Stomach (tissue), 9 donors: Measurements from ENCODE around the gene GRIA1. TPM values are rescaled to one million over a fixed set of nuclear protein-coding genes. Genes with fewer than 3 reads are reported as not detected.
"Not testable (repeated sequence)": the region's sequence is repeated elsewhere in the genome, so short reads cannot be mapped to it uniquely, and the experiment has no call there.

Experiments used
- DNase-seq, 2 donors: peaks; one replicate each; pipeline versions ENCODE4 v3.0.0 to v3.0.0-alpha.2; 2013 to 2019
- H3K27ac ChIP-seq, 5 donors: fragments of 200-600 bp in 4 of 5; sonication (generic) in 4 of 5; one replicate each; pipeline ENCODE4 v1.5.1; 2013 to 2019; ENCODE audit warnings: mild to moderate bottlenecking in 1 of 5, moderate library complexity in 1 of 5
- H3K27me3 ChIP-seq, 3 donors: fragments of 200-600 bp; sonication (generic); one replicate each; pipeline ENCODE4 v1.5.1; 2017 to 2019; ENCODE audit warnings: mixed run types in 1 of 3
- H3K36me3 ChIP-seq, 4 donors: fragments of 200-600 bp; sonication (generic); 1 replicate in 3 of 4; 2 replicates in 1 of 4; pipeline ENCODE4 v1.5.1; 2016 to 2019
- H3K4me1 ChIP-seq, 4 donors: fragments of 200-600 bp; sonication (generic); one replicate each; pipeline ENCODE4 v1.5.1; 2016 to 2019
- H3K4me3 ChIP-seq, 4 donors: fragments of 200-600 bp; sonication (generic) in 3 of 4; one replicate each; pipeline ENCODE4 v1.5.1; 2016 to 2019; ENCODE audit warnings: mild to moderate bottlenecking in 1 of 4
- H3K9me3 ChIP-seq, 4 donors: fragments of 200-600 bp; sonication (generic); one replicate each; pipeline ENCODE4 v1.5.1; 2016 to 2019
- CTCF ChIP-seq, 7 experiments: fragments of 450-650 bp in 4 of 7; fragments of 200-600 bp in 3 of 7; sonication (generic) in 3 of 7; IDR thresholded peaks; one replicate each; pipeline ENCODE4 v1.5.1; 2016 to 2019; ENCODE audit warnings: antibody characterized with exemption in 7 of 7, control low read depth in 2 of 7, mild to moderate bottlenecking in 1 of 7
- EP300 ChIP-seq: sonication (generic); formaldehyde crosslinking; IDR thresholded peaks from one replicate; pipeline ENCODE4 v1.6.1; 2017; ENCODE audit warnings: antibody characterized with exemption
- POLR2A ChIP-seq, 4 donors: fragments of 450-650 bp; IDR thresholded peaks; one replicate each; pipeline ENCODE4 v1.6.1; 2016; ENCODE audit warnings: antibody characterized with exemption in 4 of 4, control low read depth in 2 of 4, mild to moderate bottlenecking in 1 of 4, moderate library complexity in 1 of 4
- POLR2AphosphoS5 ChIP-seq, 3 donors: sonication (generic); formaldehyde crosslinking; IDR thresholded peaks; one replicate each; pipeline ENCODE4 v1.6.1; 2016; ENCODE audit warnings: antibody characterized with exemption in 3 of 3
- WGBS, 5 donors: extraction: QIAGEN DNeasy Blood & Tissue Kit in 3 of 5; methylation state at CpG; one replicate each; pipeline versions ENCODE4 v1.1.5 to v1.1.7; 2013 to 2018; 5-methylcytosine and 5-hydroxymethylcytosine counted together
- intact Hi-C: fragments of 100-400 bp; cut with DNase I; formaldehyde crosslinking; loops from one replicate; pipeline ENCODE4 v1.15.1; 2023; ENCODE audit warnings: low total_unique reads
- polyA plus RNA-seq, 3 donors: library from polyadenylated mRNA; stranded (reverse); fragments of 200-250 nt; gene quantifications; one replicate each; pipeline ENCODE4 v1.2.3, GENCODE V29; 2013
- total RNA-seq, 5 donors: library from RNA; depleted of rRNA; stranded (reverse); fragments of >200 nt; gene quantifications; one replicate each; pipeline versions ENCODE4 v1.1.0 to v1.2.3, GENCODE V29; 2014 to 2016
- donor health status: healthy with polysubstance abuse.
- donor health status: Bipolar disorder and iron deficiency.
- donor health status: healthy.

GRIA1 gene
- total and polyA plus RNA-seq, 8 donors = 0.03 to 2.6 (median 0.29) TPM; not detected in 3

DNA sequence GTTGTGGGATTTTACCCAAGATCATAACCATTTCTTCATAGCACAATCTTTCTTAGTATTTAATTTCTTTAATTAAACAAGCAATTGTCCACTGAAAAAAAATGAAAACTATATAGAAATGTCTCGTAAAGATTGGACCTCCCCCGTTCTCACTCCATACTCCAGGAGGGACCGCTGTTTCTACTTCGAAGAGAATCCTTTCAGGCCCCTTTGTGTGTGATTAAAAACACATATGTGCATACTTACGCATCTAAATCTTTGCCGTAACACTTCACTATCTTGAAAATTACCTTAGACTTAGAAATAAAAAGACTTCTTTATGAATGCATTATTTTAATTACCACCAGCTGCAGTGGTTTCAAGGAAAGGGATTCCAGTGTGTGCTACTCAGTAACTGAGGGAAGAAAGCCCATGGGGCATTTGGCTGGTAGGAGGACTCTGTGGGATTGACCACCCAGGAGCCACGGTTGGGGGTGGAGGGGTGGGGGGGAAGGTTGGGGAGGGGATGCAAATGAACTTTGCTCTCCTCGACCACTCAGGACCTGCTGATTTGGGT lies 339.1 kb downstream of the GRIA1 start:
- H3K4me1 ChIP-seq = no peaks in the 10 kb centered on the region
- intact Hi-C loops = no loop called here
- no peaks in the 10 kb centered on the region for H3K27me3 ChIP-seq
- no peak overlapping the region for H3K27ac ChIP-seq
- 66 to 71% (median 70%) methylated on average over 8 of the region's 8 CpGs for WGBS, 5 donors
- TF ChIP-seq EP300 (no peak), POLR2A (IDR thresholded peaks at IDR 0.05) (no peak), POLR2AphosphoS5 (IDR thresholded peaks at IDR 0.05) (no peak), CTCF (IDR thresholded peaks at IDR 0.05) (no peak)
- no peak overlapping the region for H3K4me3 ChIP-seq
- DNase-seq = no peak
- H3K36me3 ChIP-seq = no peaks in the 10 kb centered on the region
- H3K9me3 ChIP-seq = peaks cover 0 to 4% (median 0%) of the 10 kb centered on the region in 4 donors

DNA sequence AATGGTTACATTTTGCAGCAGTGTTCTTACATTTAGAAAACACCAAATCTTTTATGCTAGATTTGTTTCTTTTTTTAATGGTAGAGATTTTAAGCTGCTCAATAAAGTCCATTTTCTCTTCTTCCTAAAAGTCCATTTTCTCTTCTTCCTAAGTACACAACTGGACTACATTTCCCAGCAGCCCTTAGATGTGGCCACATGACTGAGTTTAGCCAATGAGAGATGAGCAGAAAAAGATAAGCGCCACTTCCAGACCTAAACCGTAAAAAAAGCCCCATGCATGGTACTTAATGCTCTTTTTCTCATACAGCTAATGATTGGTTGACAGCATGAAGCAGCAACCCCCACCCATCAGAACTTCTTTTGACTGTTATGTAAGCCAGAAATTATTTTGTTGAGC lies 341.5 kb downstream of the GRIA1 start:
- Histone ChIP-seq H3K4me1 (no peaks in the 10 kb centered on the region), H3K9me3 (peaks cover 0 to 4% (median 0%) of the 10 kb centered on the region in 4 donors), H3K36me3 (no peaks in the 10 kb centered on the region), H3K27me3 (no peaks in the 10 kb centered on the region), H3K4me3 (no peak overlapping the region), H3K27ac (no peak overlapping the region)
- intact Hi-C loops = no loop called here
- TF ChIP-seq POLR2A (IDR thresholded peaks at IDR 0.05) (no peak), EP300 (no peak), POLR2AphosphoS5 (IDR thresholded peaks at IDR 0.05) (no peak), CTCF (IDR thresholded peaks at IDR 0.05) (no peak)
- 49 to 69% (median 61%) methylated on average over 2 of the region's 2 CpGs for WGBS, 5 donors
- DNase-seq = peak in 1 of 2 donors; percentile 34

DNA sequence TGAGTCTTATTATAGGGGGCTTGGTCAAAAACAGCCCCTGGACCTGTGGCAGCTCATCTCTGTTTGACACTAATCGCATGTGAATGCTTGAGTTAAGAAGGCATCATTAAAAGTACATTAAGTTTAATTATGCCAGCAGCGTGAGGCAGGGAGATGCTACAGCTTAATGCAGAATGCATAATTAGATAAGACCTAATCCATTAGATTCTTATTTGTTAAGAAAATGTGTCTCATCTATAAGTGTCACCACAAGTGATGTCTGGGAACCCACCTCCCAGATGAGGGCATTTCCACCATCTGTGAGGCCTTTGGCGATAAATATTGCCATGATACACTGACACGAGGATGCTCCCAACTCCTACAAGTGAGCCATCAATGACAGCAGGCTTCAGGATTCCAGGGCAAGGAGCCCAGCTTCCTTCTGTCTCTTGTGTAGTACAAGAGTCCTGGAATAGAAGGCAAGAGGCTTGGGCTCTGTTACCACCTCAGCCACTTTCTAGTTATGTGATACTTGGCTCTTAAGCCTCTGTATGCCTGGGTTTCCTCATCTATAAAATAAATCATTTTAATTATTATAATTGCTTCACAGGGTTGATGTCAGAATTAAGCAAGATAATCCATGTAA lies 345.5 kb downstream of the GRIA1 start:
- H3K27me3 ChIP-seq = no peaks in the 10 kb centered on the region
- no peaks in the 10 kb centered on the region for H3K9me3 ChIP-seq
- no peaks in the 10 kb centered on the region for H3K4me1 ChIP-seq
- TF ChIP-seq EP300 = no peak
- TF ChIP-seq POLR2AphosphoS5 (IDR thresholded peaks at IDR 0.05) = no peak
- no peak overlapping the region for H3K4me3 ChIP-seq
- WGBS, 5 donors = 78 to 89% (median 85%) methylated on average over 4 of the region's 4 CpGs
- H3K36me3 ChIP-seq = no peaks in the 10 kb centered on the region
- no peak overlapping the region for H3K27ac ChIP-seq
- intact Hi-C loops = no loop called here
- DNase-seq = no peak

DNA sequence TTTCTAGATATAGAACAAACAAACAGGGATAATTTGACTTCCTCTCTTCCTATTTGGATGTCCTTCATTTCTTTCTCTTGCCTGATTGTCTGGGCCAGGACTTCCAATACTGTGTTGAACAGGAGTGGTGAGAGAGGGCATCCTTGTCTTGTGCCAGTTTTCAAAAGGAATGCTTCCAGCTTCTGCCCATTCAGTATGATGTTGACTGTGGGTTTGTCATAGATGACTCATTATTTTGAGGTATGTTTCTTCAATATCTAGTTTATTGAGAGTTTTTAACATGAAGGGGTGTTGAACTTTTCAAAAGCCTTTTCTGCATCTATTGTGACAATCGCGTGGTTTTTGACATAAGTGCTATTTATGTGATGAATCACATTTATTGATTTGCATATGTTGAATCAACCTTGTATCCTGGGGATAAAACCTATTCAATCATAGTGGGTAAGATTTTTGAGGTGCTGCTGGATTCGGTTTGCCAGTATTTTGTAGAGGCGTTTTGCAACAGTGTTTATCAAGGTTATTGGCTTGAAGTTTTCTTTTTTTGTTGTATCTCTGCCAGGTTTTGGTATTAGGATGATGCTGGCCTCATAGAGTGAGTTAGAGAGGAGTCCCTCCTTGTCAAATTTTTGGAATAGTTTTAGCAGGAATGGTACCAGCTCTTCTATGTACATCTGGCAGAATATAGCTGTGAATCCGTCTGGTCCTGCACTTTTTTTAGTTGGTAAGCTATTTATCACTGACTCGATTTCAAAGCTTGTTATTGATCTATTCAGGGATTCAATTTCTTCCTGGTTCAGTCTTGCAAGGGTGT lies 359.0 kb downstream of the GRIA1 start:
- H3K4me1 ChIP-seq, intact Hi-C loops, H3K27ac ChIP-seq, H3K27me3 ChIP-seq, H3K4me3 ChIP-seq, H3K9me3 ChIP-seq, DNase-seq, H3K36me3 ChIP-seq: not testable (repeated sequence)
- 73 to 82% (median 79%) methylated on average over 6 of the region's 6 CpGs for WGBS, 5 donors

DNA sequence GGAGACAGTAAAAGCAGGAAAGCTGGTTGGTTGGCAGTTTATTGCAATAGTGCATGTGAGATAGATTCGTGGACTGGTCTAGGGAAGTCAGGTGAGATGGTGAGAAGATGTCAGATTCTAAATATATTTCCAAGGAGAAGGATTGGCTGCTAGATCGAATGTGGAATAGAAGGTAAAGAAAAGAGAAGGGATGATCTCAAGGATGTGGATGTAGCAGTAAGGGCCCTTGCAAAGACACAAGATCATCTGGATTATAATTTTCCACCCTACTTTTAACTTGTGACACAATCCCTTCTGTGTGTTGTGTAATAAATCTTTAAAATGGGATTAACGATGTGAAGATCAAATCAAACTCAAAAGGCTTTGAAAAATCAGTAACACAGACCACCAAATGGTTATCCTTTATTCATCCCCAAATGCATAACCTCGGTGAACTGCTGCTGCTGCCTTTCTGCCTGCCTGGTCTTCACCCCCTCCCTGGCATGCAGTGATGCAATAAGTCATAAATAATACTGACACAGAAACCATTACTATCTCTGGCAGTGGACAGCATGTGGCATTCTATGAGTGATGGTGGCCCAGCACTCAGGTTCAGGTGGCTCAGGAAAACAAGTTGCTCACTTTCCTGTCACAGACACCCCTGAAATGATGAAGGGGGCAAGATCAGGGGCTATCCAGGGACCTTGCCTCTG lies 369.9 kb downstream of the GRIA1 start:
- 54 to 74% (median 65%) methylated on average over 4 of the region's 4 CpGs for WGBS, 5 donors
- no peak for DNase-seq
- intact Hi-C loops = no loop called here
- no peak overlapping the region for H3K27ac ChIP-seq
- H3K4me1 ChIP-seq = no peaks in the 10 kb centered on the region
- no peak overlapping the region for H3K4me3 ChIP-seq
- H3K9me3 ChIP-seq = peaks cover 0 to 14% (median 5%) of the 10 kb centered on the region in 4 donors
- no peak for TF ChIP-seq POLR2A (IDR thresholded peaks at IDR 0.05)
- TF ChIP-seq EP300 = no peak
- TF ChIP-seq CTCF (IDR thresholded peaks at IDR 0.05) = no peak
- no peak for TF ChIP-seq POLR2AphosphoS5 (IDR thresholded peaks at IDR 0.05)
- no peaks in the 10 kb centered on the region for H3K36me3 ChIP-seq
- H3K27me3 ChIP-seq = no peaks in the 10 kb centered on the region

GRCh38 chr5:153862906-153863305 lies 372.4 kb downstream of the GRIA1 start:
- H3K36me3 ChIP-seq, H3K4me1 ChIP-seq, H3K27ac ChIP-seq, H3K27me3 ChIP-seq, H3K4me3 ChIP-seq, H3K9me3 ChIP-seq, DNase-seq, intact Hi-C loops: not testable (repeated sequence)
- WGBS, 5 donors = 57 to 69% (median 60%) methylated on average over 5 of the region's 5 CpGs
